ENCODE results near the gene SMC1A.

DNA sequence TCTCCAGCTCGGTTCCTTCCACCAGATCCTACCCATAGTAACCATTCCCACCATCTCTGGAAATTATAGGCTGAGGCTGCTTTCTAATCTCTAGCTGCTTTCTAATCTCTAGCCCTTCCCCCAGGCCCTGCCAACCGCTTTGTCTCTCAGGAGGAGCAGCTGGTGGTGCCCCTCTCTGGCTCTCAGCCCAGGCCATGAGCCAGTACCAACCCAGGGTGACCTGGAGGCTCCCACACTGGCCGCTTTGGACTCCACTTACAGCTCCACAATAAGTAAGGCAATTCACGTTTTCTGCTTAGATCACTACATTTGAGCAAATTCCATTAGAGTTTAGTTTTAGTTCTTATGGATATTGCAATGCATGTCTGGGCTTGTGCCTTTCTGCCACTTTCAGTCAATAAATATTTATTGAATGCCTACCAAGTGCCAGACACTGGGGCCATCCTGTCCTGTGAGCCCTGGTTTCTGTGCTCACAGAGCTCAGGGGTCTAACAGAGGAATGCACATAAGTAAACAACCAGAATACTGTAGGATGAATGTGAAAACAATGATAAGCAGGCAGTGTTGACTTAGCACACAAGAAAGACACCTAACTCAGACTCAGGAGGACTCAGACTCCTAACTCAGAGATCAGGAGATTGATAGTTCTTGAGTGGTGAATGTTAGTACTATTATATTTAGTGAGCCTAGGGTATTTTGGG is 38.9 kb downstream of the SMC1A start:
- TF ChIP-seq, protein P1, sequence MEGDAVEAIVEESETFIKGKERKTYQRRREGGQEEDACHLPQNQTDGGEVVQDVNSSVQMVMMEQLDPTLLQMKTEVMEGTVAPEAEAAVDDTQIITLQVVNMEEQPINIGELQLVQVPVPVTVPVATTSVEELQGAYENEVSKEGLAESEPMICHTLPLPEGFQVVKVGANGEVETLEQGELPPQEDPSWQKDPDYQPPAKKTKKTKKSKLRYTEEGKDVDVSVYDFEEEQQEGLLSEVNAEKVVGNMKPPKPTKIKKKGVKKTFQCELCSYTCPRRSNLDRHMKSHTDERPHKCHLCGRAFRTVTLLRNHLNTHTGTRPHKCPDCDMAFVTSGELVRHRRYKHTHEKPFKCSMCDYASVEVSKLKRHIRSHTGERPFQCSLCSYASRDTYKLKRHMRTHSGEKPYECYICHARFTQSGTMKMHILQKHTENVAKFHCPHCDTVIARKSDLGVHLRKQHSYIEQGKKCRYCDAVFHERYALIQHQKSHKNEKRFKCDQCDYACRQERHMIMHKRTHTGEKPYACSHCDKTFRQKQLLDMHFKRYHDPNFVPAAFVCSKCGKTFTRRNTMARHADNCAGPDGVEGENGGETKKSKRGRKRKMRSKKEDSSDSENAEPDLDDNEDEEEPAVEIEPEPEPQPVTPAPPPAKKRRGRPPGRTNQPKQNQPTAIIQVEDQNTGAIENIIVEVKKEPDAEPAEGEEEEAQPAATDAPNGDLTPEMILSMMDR (IDR thresholded peaks at IDR 0.05) = no peak
- no peak for TF ChIP-seq EZH2phosphoT487 (IDR thresholded peaks at IDR 0.05)
- no peak for TF ChIP-seq EZH2 (IDR thresholded peaks at IDR 0.05)
